ENCODE measurements around the gene KIF11. TPM values are rescaled to one million over a fixed set of nuclear protein-coding genes. Genes with fewer than 3 reads are reported as not detected.

The KIF11 gene
- total and polyA plus RNA-seq, 2 of the 13 experiments (the other 11 are each of a cell fraction or from before 2014, with no cell fraction given) = 8.7 to 38.4 TPM

GRCh38 chr10:92640107-92640506 lies 47.2 kb downstream of the KIF11 start:
- TF ChIP-seq HNF1B (CRISPR knock-in tag; IDR thresholded peaks at IDR 0.05) (no peak), SETDB1 (CRISPR knock-in tag; IDR thresholded peaks at IDR 0.05; ENCODE audit: borderline replicate concordance) (no peak), ZNF747 (CRISPR knock-in tag; IDR thresholded peaks at IDR 0.05; ENCODE audit: borderline replicate concordance) (no peak), ZBTB14 (CRISPR knock-in tag; IDR thresholded peaks at IDR 0.05) (no peak), ZNF749 (CRISPR knock-in tag; IDR thresholded peaks at IDR 0.05; ENCODE audit: borderline replicate concordance) (no peak), SMAD9 (CRISPR knock-in tag; IDR thresholded peaks at IDR 0.05) (no peak), JUND (CRISPR knock-in tag; IDR thresholded peaks at IDR 0.05) (no peak), MYC (CRISPR knock-in tag; IDR thresholded peaks at IDR 0.05; ENCODE audit: borderline replicate concordance) (no peak), BCL6 (CRISPR knock-in tag; IDR thresholded peaks at IDR 0.05) (no peak), KAT2B (IDR thresholded peaks at IDR 0.05; ENCODE audit: borderline replicate concordance, low read depth, low read length) (no peak), ZNF678 (CRISPR knock-in tag; IDR thresholded peaks at IDR 0.05) (no peak), HDAC1 (CRISPR knock-in tag; IDR thresholded peaks at IDR 0.05) (no peak), ZNF546 (CRISPR knock-in tag; conservative IDR thresholded peaks at IDR 0.05) (no peak), ZNF674 (CRISPR knock-in tag; IDR thresholded peaks at IDR 0.05; ENCODE audit: low read depth) (no peak), STAG1 (CRISPR knock-in tag; IDR thresholded peaks at IDR 0.05) (no peak), ZSCAN30 (CRISPR knock-in tag; IDR thresholded peaks at IDR 0.05) (no peak), GABPA (IDR thresholded peaks at IDR 0.05; ENCODE audit: low read depth, low read length) (no peak), GABPA (CRISPR knock-in tag; IDR thresholded peaks at IDR 0.05; ENCODE audit: low read depth) (no peak)
- TF ChIP-seq, protein P1, sequence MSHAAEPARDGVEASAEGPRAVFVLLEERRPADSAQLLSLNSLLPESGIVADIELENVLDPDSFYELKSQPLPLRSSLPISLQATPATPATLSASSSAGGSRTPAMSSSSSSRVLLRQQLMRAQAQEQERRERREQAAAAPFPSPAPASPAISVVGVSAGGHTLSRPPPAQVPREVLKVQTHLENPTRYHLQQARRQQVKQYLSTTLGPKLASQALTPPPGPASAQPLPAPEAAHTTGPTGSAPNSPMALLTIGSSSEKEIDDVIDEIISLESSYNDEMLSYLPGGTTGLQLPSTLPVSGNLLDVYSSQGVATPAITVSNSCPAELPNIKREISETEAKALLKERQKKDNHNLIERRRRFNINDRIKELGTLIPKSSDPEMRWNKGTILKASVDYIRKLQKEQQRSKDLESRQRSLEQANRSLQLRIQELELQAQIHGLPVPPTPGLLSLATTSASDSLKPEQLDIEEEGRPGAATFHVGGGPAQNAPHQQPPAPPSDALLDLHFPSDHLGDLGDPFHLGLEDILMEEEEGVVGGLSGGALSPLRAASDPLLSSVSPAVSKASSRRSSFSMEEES (CRISPR knock-in tag; IDR thresholded peaks at IDR 0.05) = no peak
- TF ChIP-seq, protein P2, sequence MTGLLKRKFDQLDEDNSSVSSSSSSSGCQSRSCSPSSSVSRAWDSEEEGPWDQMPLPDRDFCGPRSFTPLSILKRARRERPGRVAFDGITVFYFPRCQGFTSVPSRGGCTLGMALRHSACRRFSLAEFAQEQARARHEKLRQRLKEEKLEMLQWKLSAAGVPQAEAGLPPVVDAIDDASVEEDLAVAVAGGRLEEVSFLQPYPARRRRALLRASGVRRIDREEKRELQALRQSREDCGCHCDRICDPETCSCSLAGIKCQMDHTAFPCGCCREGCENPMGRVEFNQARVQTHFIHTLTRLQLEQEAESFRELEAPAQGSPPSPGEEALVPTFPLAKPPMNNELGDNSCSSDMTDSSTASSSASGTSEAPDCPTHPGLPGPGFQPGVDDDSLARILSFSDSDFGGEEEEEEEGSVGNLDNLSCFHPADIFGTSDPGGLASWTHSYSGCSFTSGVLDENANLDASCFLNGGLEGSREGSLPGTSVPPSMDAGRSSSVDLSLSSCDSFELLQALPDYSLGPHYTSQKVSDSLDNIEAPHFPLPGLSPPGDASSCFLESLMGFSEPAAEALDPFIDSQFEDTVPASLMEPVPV (CRISPR knock-in tag; IDR thresholded peaks at IDR 0.05) = no peak
- Histone ChIP-seq H4K20me1 (ENCODE audit: insufficient read depth, low read length) (no peaks in the 10 kb centered on the region), H3K4me2 (ENCODE audit: low read depth, low read length) (no peak overlapping the region), H3K9ac (ENCODE audit: insufficient read depth, low read depth, low read length) (no peak overlapping the region), H2AFZ (ENCODE audit: low read length) (no peak overlapping the region), H3K27ac (ENCODE audit: extremely low read length, insufficient read depth, low read length) (no peak overlapping the region), H3K36me3 (replicated peaks in 1 of 2; ENCODE audit: control insufficient read depth in 1 of 2, insufficient read depth in 2 of 2, low read length in 2 of 2) (peaks cover 5 to 46% of the 10 kb centered on the region in 2 experiments), H3K4me3 (replicated peaks in 1 of 3; ENCODE audit: insufficient read depth in 1 of 3, low read depth in 2 of 3, low read length in 3 of 3) (no peak overlapping the region), H3K79me2 (ENCODE audit: insufficient read depth, low read length) (no peaks in the 10 kb centered on the region), H3K4me1 (ENCODE audit: insufficient read depth, low read length) (peaks cover 8% of the 10 kb centered on the region), H3K9me3 (ENCODE audit: low read length) (no peaks in the 10 kb centered on the region), H3K27me3 (ENCODE audit: control insufficient read depth in 1 of 2, insufficient read depth in 2 of 2, low read length in 2 of 2) (no peaks in the 10 kb centered on the region)
- intact Hi-C loops (cut with micrococcal nuclease; ENCODE audit: unreplicated experiment) = loop anchor here (10.0 kb wide), 2 partner anchors 45 to 125 kb away; partner anchors contain the start of gene KIF11
- ChIA-PET POLR2A (no interaction called here), CTCF (ENCODE audit: low intra/inter-chr PET ratio, low total read pairs) (no interaction called here)
- WGBS (ENCODE audit: low lambda C conversion rate) = 96% methylated on average over 3 of the region's 3 CpGs
- in situ Hi-C loops (cut with HindIII; ENCODE audit: extremely low pct_ligation_motif_present, low pct_unique_long_range_greater_than_20kb) = no loop called here
- ATAC-seq (no peak), FAIRE-seq (no peak), DNase-seq (ENCODE audit: low spot score) (no peak)
- BruUV-seq (replicated peaks) = no TSS peak

All from HepG2 (cell line).